Left ventricle myocardium superior (tissue), 1 donor: ENCODE data around the gene MEX3C. TPM values are rescaled to one million over a fixed set of nuclear protein-coding genes. Genes with fewer than 3 reads are reported as not detected.

Source experiments
- ATAC-seq: fragments of 200-7000 bp; cut with Tn5 transposase; one replicate; pipeline ENCODE4 v1.9.1; 2020; ENCODE audit warnings: mild to moderate bottlenecking, moderate library complexity
- DNase-seq: peaks from one replicate; pipeline ENCODE4 v3.0.0-alpha.2; 2020
- intact Hi-C: fragments of 100-400 bp; cut with micrococcal nuclease; formaldehyde crosslinking; loops from one replicate; pipeline ENCODE4 v1.11.0; 2022
- total RNA-seq: library from RNA; stranded (reverse); fragmentation: NEBNext Ultra II Directional; extraction: Animal tissue kit (Norgen Biotek cat#: 25700); gene quantifications from one replicate; pipeline ENCODE4 v1.2.1, GENCODE V29; 2021
- donor health status: DM: no; HTN: yes; CAD: no; lungs with severe emphysema.

The MEX3C gene
- total RNA-seq, 1 donor from 2014 or later = 23.1 TPM

DNA sequence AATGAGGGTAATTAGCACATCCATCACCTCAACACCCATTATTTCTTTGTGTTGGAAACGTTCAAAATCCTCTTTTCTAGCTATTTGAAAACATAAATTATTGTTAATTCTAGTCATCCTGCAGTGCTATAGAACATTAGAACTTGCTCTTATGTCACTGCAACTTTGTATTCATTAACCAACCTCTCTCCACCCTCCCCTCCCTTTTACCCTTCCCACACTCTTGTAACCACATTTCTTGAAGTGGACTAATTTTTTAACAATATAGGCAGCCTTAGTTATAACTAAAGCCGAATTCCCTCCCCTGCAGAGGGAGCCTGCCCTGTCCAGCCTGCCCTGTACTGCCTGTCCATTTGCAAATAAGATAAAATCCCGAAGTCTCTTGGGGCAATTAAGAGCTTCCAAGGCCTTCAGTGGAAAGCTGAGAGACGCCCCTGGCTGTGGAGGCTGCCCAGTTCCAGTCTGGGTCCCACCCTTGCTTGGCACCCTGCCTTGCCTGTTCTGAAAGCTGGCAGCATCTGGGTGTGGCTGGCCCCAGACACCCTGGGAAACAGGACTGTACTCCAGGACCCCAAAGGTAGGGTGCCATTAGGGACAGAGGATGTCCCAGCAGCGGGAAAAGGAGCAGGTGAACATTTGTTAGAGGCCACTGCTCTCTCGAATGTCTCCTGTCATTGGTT, 65.1 kb downstream of the MEX3C start:
- DNase-seq = no peak
- no peak for ATAC-seq
- intact Hi-C loops = no loop called here

GRCh38 chr18:51128533-51128932, 68.9 kb downstream of the MEX3C start:
- ATAC-seq (no peak), DNase-seq (no peak)
- intact Hi-C loops = no loop called here

GRCh38 chr18:51127664-51128063, 69.8 kb downstream of the MEX3C start:
- intact Hi-C loops = no loop called here
- DNase-seq = no peak
- ATAC-seq = no peak

GRCh38 chr18:51125976-51126375, 71.5 kb downstream of the MEX3C start:
- DNase-seq = no peak
- intact Hi-C loops = no loop called here
- ATAC-seq = no peak

Other genes starting within 250 kb of the MEX3C start
- gene ELAC1, start 229.6 kb downstream of the MEX3C start, total RNA-seq = 4.3 TPM
- gene SMAD4, start 167.5 kb downstream of the MEX3C start, total RNA-seq = 94.0 TPM